BLaER1 treated with 17β-estradiol and CSF1 and Interleukin-3, amounts not matched to agents 10 nM and 100 nM (cell line): ENCODE measurements around the gene DISC1.

Experiments
- H3K27ac ChIP-seq, 11 experiments: shearing (Covaris generic); formaldehyde crosslinking; 2 replicates each; pipeline ENCODE4 v1.8.1; 2022
- H3K27me3 ChIP-seq, 11 experiments: shearing (Covaris generic); formaldehyde crosslinking; 2 replicates each; pipeline ENCODE4 v1.8.1; 2022
- H3K36me3 ChIP-seq, 11 experiments: shearing (Covaris generic); formaldehyde crosslinking; 2 replicates each; pipeline ENCODE4 v1.8.1; 2022
- H3K4me1 ChIP-seq, 10 experiments: shearing (Covaris generic); formaldehyde crosslinking; 2 replicates each; pipeline ENCODE4 v1.8.1; 2022
- H3K4me2 ChIP-seq, 11 experiments: shearing (Covaris generic); formaldehyde crosslinking; 2 replicates each; pipeline ENCODE4 v1.8.1; 2022
- H3K4me3 ChIP-seq, 10 experiments: shearing (Covaris generic); formaldehyde crosslinking; 2 replicates each; pipeline ENCODE4 v1.8.1; 2022
- H3K9ac ChIP-seq, 11 experiments: shearing (Covaris generic); formaldehyde crosslinking; 2 replicates each; pipeline ENCODE4 v1.8.1; 2022
- H3K9me3 ChIP-seq, 11 experiments: shearing (Covaris generic); formaldehyde crosslinking; replicated peaks in 1 of 11; 2 replicates each; pipeline ENCODE4 v1.8.1; 2022
- H4K20me1 ChIP-seq, 11 experiments: shearing (Covaris generic); formaldehyde crosslinking; 2 replicates each; pipeline ENCODE4 v1.8.1; 2022
- Cebpa-rat ChIP-seq, 11 experiments: shearing (Covaris generic); IDR thresholded peaks; 2 replicates each; pipeline ENCODE4 v1.8.1; 2022

The DISC1 gene

DNA sequence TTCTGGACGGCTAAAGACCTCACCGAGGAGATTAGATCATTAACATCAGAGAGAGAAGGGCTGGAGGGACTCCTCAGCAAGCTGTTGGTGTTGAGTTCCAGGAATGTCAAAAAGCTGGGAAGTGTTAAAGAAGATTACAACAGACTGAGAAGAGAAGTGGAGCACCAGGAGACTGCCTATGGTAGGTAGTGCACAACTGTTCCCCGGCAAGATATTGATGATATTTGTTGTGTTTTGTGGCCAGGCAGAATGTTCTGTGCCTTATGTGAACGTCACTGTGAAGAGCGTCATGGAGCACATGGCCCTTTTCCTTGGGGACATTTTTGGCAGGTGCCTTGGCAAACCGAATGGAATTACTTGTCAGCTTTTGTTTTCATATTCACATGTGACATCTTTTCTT lies 191.7 kb downstream of the DISC1 start:
- Histone ChIP-seq H3K27me3 (no peaks in the 10 kb centered on the region), H3K4me1 (peaks cover 0 to 5% (median 0%) of the 10 kb centered on the region in 10 experiments; a peak in 1 of 20 replicates), H3K27ac (no peak overlapping the region), H3K9me3 (peaks cover 0 to 12% (median 3%) of the 10 kb centered on the region in 11 experiments; a peak in 11 of 22 replicates), H3K4me3 (no peak overlapping the region), H4K20me1 (no peaks in the 10 kb centered on the region), H3K4me2 (no peak overlapping the region), H3K36me3 (peaks cover 0 to 95% (median 23%) of the 10 kb centered on the region in 11 experiments; a peak in 14 of 22 replicates), H3K9ac (no peak overlapping the region)
- TF ChIP-seq Cebpa-rat (IDR thresholded peaks at IDR 0.05), result no peak

GRCh38 chr1:231821281-231821680 lies 194.7 kb downstream of the DISC1 start:
- Histone ChIP-seq H3K9me3 (no peaks in the 10 kb centered on the region), H3K4me1 (no peaks in the 10 kb centered on the region), H3K4me2 (no peak overlapping the region), H3K9ac (no peak overlapping the region), H3K27ac (no peak overlapping the region), H3K27me3 (no peaks in the 10 kb centered on the region), H3K36me3 (peaks cover 0 to 96% (median 16%) of the 10 kb centered on the region in 11 experiments; a peak in 12 of 22 replicates), H4K20me1 (no peaks in the 10 kb centered on the region), H3K4me3 (no peak overlapping the region)
- TF ChIP-seq Cebpa-rat (IDR thresholded peaks at IDR 0.05), result no peak

- Histone ChIP-seq H3K36me3 (peaks cover 0 to 89% (median 16%) of the 10 kb centered on the region in 11 experiments; a peak in 12 of 22 replicates), H3K9ac (no peak overlapping the region), H3K27me3 (no peaks in the 10 kb centered on the region), H3K27ac (no peak overlapping the region), H3K4me2 (no peak overlapping the region), H3K4me1 (peaks cover 0 to 7% (median 0%) of the 10 kb centered on the region in 10 experiments; a peak in 3 of 20 replicates), H3K9me3 (no peaks in the 10 kb centered on the region), H3K4me3 (no peak overlapping the region), H4K20me1 (no peaks in the 10 kb centered on the region)
- TF ChIP-seq Cebpa-rat (IDR thresholded peaks at IDR 0.05), result no peak
Measured at GRCh38 chr1:231822041-231822440, 195.5 kb downstream of the DISC1 start.

DNA sequence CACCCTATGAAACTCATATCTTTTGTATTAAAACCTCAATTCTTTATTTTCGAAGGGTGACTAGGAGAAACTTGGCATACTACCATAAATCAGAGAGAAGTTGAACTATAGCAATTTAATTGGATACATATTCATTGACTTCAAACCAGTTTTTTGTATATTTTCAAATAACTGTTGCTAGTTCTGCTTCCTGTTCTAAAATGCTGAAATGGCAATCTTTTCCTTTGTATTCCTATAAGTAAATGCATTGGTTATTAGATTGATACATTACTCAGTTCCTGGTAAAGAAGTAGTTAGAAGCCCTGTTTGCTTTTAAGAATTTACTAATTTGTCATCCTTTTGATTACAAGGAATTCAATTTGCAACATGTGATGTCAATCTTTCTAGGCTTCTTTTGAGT lies 200.0 kb downstream of the DISC1 start:
- TF ChIP-seq Cebpa-rat (IDR thresholded peaks at IDR 0.05), result no peak
- no peaks in the 10 kb centered on the region for H3K27me3 ChIP-seq
- peaks cover 0 to 67% (median 0%) of the 10 kb centered on the region in 11 experiments; a peak in 10 of 22 replicates for H3K36me3 ChIP-seq
- H3K4me2 ChIP-seq, result no peak overlapping the region; a peak in 1 of 22 replicates
- no peak overlapping the region for H3K4me3 ChIP-seq
- peaks cover 0 to 8% (median 0%) of the 10 kb centered on the region in 10 experiments; a peak in 3 of 20 replicates for H3K4me1 ChIP-seq
- no peak overlapping the region for H3K9ac ChIP-seq
- no peaks in the 10 kb centered on the region for H4K20me1 ChIP-seq
- H3K27ac ChIP-seq, result no peak overlapping the region
- no peaks in the 10 kb centered on the region for H3K9me3 ChIP-seq

GRCh38 chr1:231827337-231828105 lies 200.9 kb downstream of the DISC1 start:
- Histone ChIP-seq H4K20me1 (no peaks in the 10 kb centered on the region), H3K4me1 (peaks cover 0 to 8% (median 0%) of the 10 kb centered on the region in 10 experiments; a peak in 3 of 20 replicates), H3K4me2 (no peak overlapping the region), H3K27me3 (no peaks in the 10 kb centered on the region), H3K27ac (no peak overlapping the region), H3K4me3 (no peak overlapping the region), H3K9ac (no peak overlapping the region), H3K36me3 (peaks cover 0 to 57% (median 0%) of the 10 kb centered on the region in 11 experiments; a peak in 9 of 22 replicates), H3K9me3 (no peaks in the 10 kb centered on the region)
- no peak for TF ChIP-seq Cebpa-rat (IDR thresholded peaks at IDR 0.05)

- Histone ChIP-seq H3K9ac (no peak overlapping the region), H3K4me1 (peaks cover 0 to 8% (median 0%) of the 10 kb centered on the region in 10 experiments; a peak in 3 of 20 replicates), H3K4me3 (no peak overlapping the region), H3K36me3 (peaks cover 0 to 49% (median 0%) of the 10 kb centered on the region in 11 experiments; a peak in 9 of 22 replicates), H3K27ac (no peak overlapping the region), H3K27me3 (no peaks in the 10 kb centered on the region), H3K9me3 (no peaks in the 10 kb centered on the region), H3K4me2 (no peak overlapping the region), H4K20me1 (no peaks in the 10 kb centered on the region)
- no peak for TF ChIP-seq Cebpa-rat (IDR thresholded peaks at IDR 0.05)
Measured at GRCh38 chr1:231828182-231828920, 201.8 kb downstream of the DISC1 start.

DNA sequence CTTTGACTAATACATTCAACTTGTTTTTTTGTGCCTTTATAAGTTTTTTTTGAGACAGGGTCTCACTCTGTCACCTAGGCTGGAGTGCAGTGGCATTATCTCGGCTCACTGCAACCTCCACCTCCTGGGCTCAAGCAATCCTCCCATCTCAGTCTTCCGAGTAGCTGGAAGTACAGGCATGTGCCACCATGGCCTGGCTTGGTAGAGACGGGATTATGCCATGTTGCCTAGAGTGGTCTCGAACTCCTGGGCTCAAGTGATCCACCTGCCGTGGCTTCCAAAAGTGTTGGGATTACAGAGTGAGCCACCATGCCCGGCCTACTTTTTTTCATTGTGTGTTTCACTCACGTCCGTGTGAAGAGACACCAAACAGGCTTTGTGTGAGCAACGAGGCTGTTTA lies 202.7 kb downstream of the DISC1 start:
- H3K27me3 ChIP-seq, result no peaks in the 10 kb centered on the region
- peaks cover 0 to 8% (median 0%) of the 10 kb centered on the region in 10 experiments; a peak in 3 of 20 replicates for H3K4me1 ChIP-seq
- TF ChIP-seq Cebpa-rat (IDR thresholded peaks at IDR 0.05), result no peak

GRCh38 chr1:231836227-231836893 lies 209.8 kb downstream of the DISC1 start:
- no peak for TF ChIP-seq Cebpa-rat (IDR thresholded peaks at IDR 0.05)
- no peak overlapping the region for H3K4me2 ChIP-seq
- H3K27ac ChIP-seq, result no peak overlapping the region
- no peaks in the 10 kb centered on the region for H3K27me3 ChIP-seq
- H3K9me3 ChIP-seq, result no peaks in the 10 kb centered on the region
- H3K4me1 ChIP-seq, result peaks cover 0 to 19% (median 15%) of the 10 kb centered on the region in 10 experiments; a peak in 15 of 20 replicates
- H3K36me3 ChIP-seq, result peaks cover 0 to 35% (median 0%) of the 10 kb centered on the region in 11 experiments; a peak in 6 of 22 replicates
- no peak overlapping the region for H3K4me3 ChIP-seq
- H4K20me1 ChIP-seq, result peaks cover 0 to 5% (median 0%) of the 10 kb centered on the region in 11 experiments; a peak in 2 of 22 replicates
- no peak overlapping the region for H3K9ac ChIP-seq

More for the DNA sequence above, 202.7 kb downstream of the DISC1 start:
- Histone ChIP-seq H3K4me3 (no peak overlapping the region), H4K20me1 (no peaks in the 10 kb centered on the region), H3K36me3 (peaks cover 0 to 40% (median 0%) of the 10 kb centered on the region in 11 experiments; a peak in 8 of 22 replicates), H3K9ac (no peak overlapping the region), H3K9me3 (no peaks in the 10 kb centered on the region), H3K4me2 (no peak overlapping the region), H3K27ac (no peak overlapping the region)
